ENCODE results near the gene RAB11FIP5. TPM values are rescaled to one million over a fixed set of nuclear protein-coding genes. Genes with fewer than 3 reads are reported as not detected.

Gene RAB11FIP5
- total RNA-seq, 1 donor from 2014 or later = 21.8 TPM

GRCh38 chr2:73050121-73050545, 62.6 kb downstream of the RAB11FIP5 start:
- Histone ChIP-seq H3K36me3 (no peaks in the 10 kb centered on the region), H3K4me3 (no peak overlapping the region), H3K27ac (replicated peaks) (no peak overlapping the region), H3K27me3 (ENCODE audit: low read depth) (no peaks in the 10 kb centered on the region), H3K9me3 (replicated peaks) (no peaks in the 10 kb centered on the region), H3K4me1 (peaks cover 5% of the 10 kb centered on the region)
- TF ChIP-seq CTCF (IDR thresholded peaks at IDR 0.05; ENCODE audit: borderline replicate concordance) = no peak
- intact Hi-C loops (cut with micrococcal nuclease) = no loop called here
- DNase-seq = no peak

DNA sequence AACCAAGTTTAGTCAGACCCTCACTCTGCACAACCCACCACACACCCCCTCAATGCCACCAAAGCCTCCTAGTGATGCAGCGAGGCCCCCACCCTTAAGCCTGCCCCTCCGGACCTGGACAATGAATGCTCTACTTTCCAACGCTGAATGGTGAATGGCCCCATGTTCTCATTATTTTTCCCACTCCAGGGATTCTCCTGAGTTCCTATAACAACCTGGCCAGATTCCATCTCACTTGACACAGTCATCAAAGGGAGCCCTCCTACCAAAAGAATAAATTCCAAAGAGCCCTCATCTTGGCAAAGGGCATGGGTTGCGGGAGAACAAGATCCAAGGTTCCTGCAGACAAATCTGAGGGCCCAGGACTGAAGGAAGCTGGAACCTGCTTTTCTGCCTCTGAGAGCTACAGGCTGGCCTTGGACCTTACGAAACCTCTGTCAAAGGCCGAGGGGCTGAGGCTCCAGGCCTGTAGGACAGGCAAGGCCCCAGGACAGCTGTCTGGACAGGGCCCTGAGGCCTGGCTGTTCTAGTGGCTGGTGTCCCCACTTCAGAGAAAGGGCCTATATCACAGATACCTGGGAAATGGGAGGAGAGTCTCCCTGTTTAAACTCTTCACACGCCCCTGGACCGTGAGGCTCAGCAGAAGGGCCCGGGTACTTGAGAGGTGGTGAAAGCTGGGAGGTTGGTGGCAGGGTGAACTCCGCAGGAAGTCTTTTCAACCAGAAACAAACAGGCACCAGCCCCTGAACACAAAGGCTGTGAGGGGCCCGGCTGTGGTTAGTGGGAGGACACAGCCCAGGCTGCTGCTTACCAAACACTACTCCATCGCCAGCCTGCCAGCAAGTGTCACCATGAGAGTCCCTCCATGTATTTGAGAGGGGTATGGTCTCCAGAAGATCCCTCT, 68.6 kb downstream of the RAB11FIP5 start:
- no peak for DNase-seq
- no peaks in the 10 kb centered on the region for H3K27me3 ChIP-seq (ENCODE audit: low read depth)
- TF ChIP-seq CTCF (IDR thresholded peaks at IDR 0.05; ENCODE audit: borderline replicate concordance) = no peak
- peaks cover 19% of the 10 kb centered on the region for H3K36me3 ChIP-seq
- H3K27ac ChIP-seq (replicated peaks) = no peak overlapping the region
- no peaks in the 10 kb centered on the region for H3K9me3 ChIP-seq (replicated peaks)
- no peak overlapping the region for H3K4me3 ChIP-seq
- H3K4me1 ChIP-seq = no peaks in the 10 kb centered on the region
- intact Hi-C loops (cut with micrococcal nuclease) = no loop called here

GRCh38 chr2:73043276-73043675, 69.5 kb downstream of the RAB11FIP5 start:
- no peak for TF ChIP-seq CTCF (IDR thresholded peaks at IDR 0.05; ENCODE audit: borderline replicate concordance)

DNA sequence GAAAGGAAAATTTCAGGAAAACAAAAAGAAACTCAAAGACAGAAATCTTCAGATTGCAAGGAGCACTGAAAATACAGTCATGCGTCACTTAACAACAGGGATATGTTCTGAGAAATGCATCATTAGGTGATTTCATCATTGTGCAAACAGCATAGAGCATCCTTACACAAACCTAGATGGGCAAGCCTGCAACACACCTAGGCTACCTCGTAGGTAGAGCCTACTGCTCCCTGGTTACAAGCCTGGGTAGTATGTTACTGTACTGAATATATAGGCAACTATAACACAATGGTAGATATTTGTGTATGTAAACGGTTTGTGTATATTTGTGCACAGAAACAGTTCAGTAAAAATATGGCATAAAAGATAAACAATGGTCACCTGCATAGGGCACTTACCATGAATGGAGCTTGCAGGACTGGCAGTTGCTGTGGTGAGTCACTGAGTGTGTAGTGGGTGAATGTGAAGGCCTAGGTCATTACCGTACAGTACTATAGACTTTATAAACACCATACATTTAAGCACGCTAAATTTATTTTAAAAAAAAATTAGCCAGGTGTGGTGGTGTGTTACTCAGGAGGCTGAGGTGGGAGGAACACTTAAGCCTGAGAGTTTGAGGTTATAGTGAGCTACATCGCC, 74.7 kb downstream of the RAB11FIP5 start:
- Histone ChIP-seq H3K4me1 (peaks cover 3% of the 10 kb centered on the region), H3K27ac (replicated peaks) (no peak overlapping the region), H3K9me3 (replicated peaks) (no peaks in the 10 kb centered on the region), H3K27me3 (ENCODE audit: low read depth) (no peaks in the 10 kb centered on the region), H3K36me3 (peaks cover 27% of the 10 kb centered on the region), H3K4me3 (no peak overlapping the region)
- intact Hi-C loops (cut with micrococcal nuclease) = no loop called here
- no peak for DNase-seq
- TF ChIP-seq CTCF (IDR thresholded peaks at IDR 0.05; ENCODE audit: borderline replicate concordance) = no peak

More at GRCh38 chr2:73043276-73043675, 69.5 kb downstream of the RAB11FIP5 start:
- no peak for DNase-seq
- Histone ChIP-seq H3K9me3 (replicated peaks) (no peaks in the 10 kb centered on the region), H3K27me3 (ENCODE audit: low read depth) (no peaks in the 10 kb centered on the region), H3K36me3 (peaks cover 21% of the 10 kb centered on the region), H3K4me1 (no peaks in the 10 kb centered on the region), H3K27ac (replicated peaks) (no peak overlapping the region), H3K4me3 (no peak overlapping the region)
- intact Hi-C loops (cut with micrococcal nuclease) = no loop called here

GRCh38 chr2:73036766-73037165, 76.0 kb downstream of the RAB11FIP5 start:
- peaks cover 3% of the 10 kb centered on the region for H3K4me1 ChIP-seq
- H3K4me3 ChIP-seq = no peak overlapping the region
- intact Hi-C loops (cut with micrococcal nuclease) = no loop called here
- no peak overlapping the region for H3K27ac ChIP-seq (replicated peaks)
- TF ChIP-seq CTCF (IDR thresholded peaks at IDR 0.05; ENCODE audit: borderline replicate concordance) = no peak
- H3K9me3 ChIP-seq (replicated peaks) = no peaks in the 10 kb centered on the region
- H3K36me3 ChIP-seq = peaks cover 27% of the 10 kb centered on the region
- H3K27me3 ChIP-seq (ENCODE audit: low read depth) = no peaks in the 10 kb centered on the region
- DNase-seq = no peak
